Measurements from ENCODE around the gene KIAA1614.
A peak's percentile ranks its signal among the peaks of the same experiment; 100 is the strongest.
"Not testable (repeated sequence)": the region's sequence is repeated elsewhere in the genome, so short reads cannot be mapped to it uniquely, and the experiment has no call there.

The KIAA1614 gene

DNA sequence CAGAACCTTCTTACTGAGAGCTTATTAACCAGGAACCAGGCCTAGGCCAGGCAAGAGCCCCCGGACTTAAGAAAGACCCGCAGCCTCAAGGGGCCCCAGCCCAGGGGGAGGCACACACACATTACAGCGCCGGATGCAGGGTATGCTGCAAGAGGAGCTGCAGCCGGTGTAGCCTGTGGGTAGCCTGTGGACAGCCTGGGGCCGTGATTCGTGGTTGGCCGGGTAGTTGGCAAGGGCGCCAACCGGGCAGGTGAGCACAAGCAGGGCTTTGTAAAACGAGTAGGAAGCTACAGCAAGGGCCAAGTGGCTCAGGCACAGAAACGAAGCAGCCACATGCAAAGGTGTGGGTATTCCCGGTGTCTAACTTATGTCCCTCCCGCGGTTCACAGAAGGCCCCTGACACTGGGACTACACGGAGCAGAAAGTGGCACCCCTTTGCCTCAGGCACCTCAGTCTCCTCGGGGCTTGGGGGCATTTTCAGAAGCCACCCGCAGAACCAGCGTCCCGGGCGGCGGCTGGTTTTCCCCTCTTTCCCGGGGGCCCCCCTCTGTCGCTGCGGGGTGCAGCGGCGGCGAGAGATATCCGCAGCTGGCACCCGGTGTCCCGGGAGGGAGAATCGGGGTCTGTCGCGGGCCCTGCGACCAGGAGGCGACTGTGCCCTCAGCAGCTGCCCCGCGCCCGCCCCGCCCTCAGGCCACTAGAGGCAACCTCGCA lies 40.8 kb downstream of the KIAA1614 start:
- Histone ChIP-seq H3K4me1 (ENCODE audit: control insufficient read depth in 1 of 2, insufficient read depth in 2 of 2, low read length in 2 of 2) (peaks cover 0 to 5% of the 10 kb centered on the region in 2 donors), H3K9me3 (ENCODE audit: control insufficient read depth in 1 of 2, low read length in 2 of 2) (no peaks in the 10 kb centered on the region), H3K36me3 (ENCODE audit: control insufficient read depth in 1 of 2, insufficient read depth in 2 of 2, low read length in 2 of 2) (peaks cover 4% of the 10 kb centered on the region in 2 donors), H3K4me3 (ENCODE audit: low read depth in 1 of 2, low read length in 2 of 2) (peak overlapping the region in 1 of 2 donors; percentile 72), H3K27ac (ENCODE audit: low read length) (no peak overlapping the region), H3K27me3 (ENCODE audit: low read depth, low read length) (no peaks in the 10 kb centered on the region)

DNA sequence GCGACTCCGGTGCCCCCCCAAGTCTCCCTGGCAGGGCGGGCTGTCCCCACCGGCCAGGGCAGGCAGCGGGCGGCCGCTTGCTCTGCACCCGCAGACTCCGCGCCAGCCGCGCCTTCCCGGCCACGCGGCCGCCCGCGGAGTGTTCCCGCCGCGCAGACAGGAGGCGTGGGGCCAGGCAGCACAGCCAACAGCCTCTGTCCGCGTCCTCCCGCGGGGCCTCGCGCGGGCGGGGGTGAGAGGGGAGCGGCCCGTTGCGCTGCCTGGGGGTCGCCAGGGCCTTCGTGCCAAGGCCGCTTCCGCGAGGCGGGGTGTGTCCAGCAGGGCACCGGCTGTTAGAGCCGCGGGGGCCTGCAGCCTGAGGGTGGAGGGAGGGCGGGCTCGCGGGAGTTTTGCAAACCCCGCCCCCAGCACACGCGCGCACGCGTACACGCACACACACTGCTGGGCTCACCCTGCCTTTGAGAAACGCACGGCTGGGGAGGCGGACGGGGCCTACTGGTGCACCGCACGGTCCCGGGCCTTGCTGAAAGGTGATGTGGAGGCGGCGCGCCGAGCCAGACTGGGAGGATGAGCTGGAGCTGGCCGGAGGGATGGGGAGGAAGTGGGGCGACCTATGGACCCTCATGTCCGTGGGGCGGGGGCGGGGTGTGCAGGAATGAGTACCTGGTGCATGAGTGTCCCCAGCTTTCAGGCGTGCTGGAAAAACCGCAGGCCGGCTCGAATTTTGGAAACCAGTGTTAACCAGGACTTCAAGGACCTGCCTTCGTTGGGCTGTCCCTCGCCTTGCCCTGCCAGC lies 41.5 kb downstream of the KIAA1614 start:
- peak overlapping the region; percentile 26 to 72 for H3K4me3 ChIP-seq (ENCODE audit: low read depth in 1 of 2, low read length in 2 of 2)
- no peaks in the 10 kb centered on the region for H3K27me3 ChIP-seq (ENCODE audit: low read depth, low read length)
- H3K9me3 ChIP-seq (ENCODE audit: control insufficient read depth in 1 of 2, low read length in 2 of 2): no peaks in the 10 kb centered on the region
- H3K4me1 ChIP-seq (ENCODE audit: control insufficient read depth in 1 of 2, insufficient read depth in 2 of 2, low read length in 2 of 2): peaks cover 0 to 5% of the 10 kb centered on the region in 2 donors
- H3K27ac ChIP-seq (ENCODE audit: low read length): no peak overlapping the region
- H3K36me3 ChIP-seq (ENCODE audit: control insufficient read depth in 1 of 2, insufficient read depth in 2 of 2, low read length in 2 of 2): peaks cover 4% of the 10 kb centered on the region in 2 donors

DNA sequence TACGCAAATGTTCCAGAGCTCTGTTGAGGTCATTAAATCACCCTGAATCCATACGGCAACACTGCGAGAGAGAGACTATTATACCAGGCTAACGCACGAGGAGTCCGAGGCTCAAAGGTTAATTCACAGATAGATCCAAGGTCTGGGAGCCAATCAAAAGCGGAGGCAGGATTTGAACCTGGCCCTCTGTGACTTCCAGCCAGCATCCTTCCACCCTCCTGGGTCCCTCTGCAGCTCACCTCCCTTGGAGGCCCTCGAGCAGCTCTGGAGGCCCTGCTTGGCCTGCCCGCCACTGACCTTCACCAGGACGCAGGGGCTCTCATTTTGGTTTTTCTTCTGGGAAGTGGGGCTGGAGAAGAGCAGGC lies 42.1 kb downstream of the KIAA1614 start:
- Histone ChIP-seq H3K4me3 (ENCODE audit: low read depth in 1 of 2, low read length in 2 of 2) (peak overlapping the region in 1 of 2 donors; percentile 72), H3K36me3 (ENCODE audit: control insufficient read depth in 1 of 2, insufficient read depth in 2 of 2, low read length in 2 of 2) (peaks cover 3 to 4% of the 10 kb centered on the region in 2 donors), H3K4me1 (ENCODE audit: control insufficient read depth in 1 of 2, insufficient read depth in 2 of 2, low read length in 2 of 2) (peaks cover 0 to 5% of the 10 kb centered on the region in 2 donors), H3K27me3 (ENCODE audit: low read depth, low read length) (no peaks in the 10 kb centered on the region), H3K27ac (ENCODE audit: low read length) (no peak overlapping the region), H3K9me3 (ENCODE audit: control insufficient read depth in 1 of 2, low read length in 2 of 2) (no peaks in the 10 kb centered on the region)

DNA sequence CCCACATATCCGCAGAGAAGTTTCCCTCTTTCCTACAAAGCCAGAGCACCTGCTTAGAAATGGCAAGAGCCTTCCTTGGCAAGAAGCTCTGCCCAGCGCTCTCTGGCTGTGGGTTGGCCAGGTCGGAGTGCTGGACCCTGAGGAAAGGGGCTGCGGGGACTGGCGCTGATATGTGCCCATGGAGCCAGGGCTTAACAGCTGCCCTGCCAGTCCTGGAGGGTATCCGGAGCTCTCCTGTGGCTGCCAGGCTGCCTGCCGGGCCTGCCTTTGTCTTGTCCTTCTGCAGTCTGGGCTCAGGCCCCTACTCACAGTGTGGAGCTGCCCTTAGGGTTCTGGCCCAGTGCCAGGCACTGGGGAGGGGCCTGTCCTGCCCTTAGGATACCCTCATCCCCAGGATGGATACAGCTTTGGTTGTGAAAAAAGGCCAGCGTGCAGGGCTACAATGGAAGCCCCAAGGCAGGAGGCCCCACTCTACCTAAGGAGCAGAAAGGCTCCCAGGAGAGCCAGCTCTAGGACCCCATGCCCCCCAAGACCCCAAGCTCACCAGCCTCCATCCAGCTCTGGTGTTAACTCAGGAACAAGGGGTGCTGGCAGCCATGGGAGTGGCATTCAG lies 43.4 kb downstream of the KIAA1614 start:
- H3K27ac ChIP-seq (ENCODE audit: low read length): no peak overlapping the region
- H3K9me3 ChIP-seq (ENCODE audit: control insufficient read depth in 1 of 2, low read length in 2 of 2): no peaks in the 10 kb centered on the region
- H3K4me1 ChIP-seq (ENCODE audit: control insufficient read depth in 1 of 2, insufficient read depth in 2 of 2, low read length in 2 of 2): peaks cover 0 to 5% of the 10 kb centered on the region in 2 donors
- H3K4me3 ChIP-seq (ENCODE audit: low read depth in 1 of 2, low read length in 2 of 2): no peak overlapping the region
- no peaks in the 10 kb centered on the region for H3K27me3 ChIP-seq (ENCODE audit: low read depth, low read length)
- no peaks in the 10 kb centered on the region for H3K36me3 ChIP-seq (ENCODE audit: control insufficient read depth in 1 of 2, insufficient read depth in 2 of 2, low read length in 2 of 2)

DNA sequence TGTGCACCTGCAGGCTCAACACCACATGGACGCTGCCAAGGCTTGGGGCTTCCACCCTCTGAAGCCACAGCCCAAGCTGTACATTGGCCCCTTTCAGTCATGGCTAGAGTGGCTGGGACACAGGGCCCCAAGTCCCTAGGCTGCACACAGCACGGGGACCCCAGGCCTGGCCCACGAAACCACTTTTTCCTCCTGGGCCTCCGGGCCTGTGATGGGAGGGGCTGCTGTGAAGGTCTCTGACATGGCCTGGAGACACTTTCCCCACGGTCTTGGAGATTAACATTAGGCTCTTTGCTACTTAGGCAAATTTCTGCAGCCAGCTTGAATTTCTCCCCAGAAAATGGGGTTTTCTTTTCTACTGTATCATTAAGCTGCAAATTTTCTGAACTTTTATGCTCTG lies 46.9 kb downstream of the KIAA1614 start:
- H3K4me1 ChIP-seq (ENCODE audit: control insufficient read depth in 1 of 2, insufficient read depth in 2 of 2, low read length in 2 of 2); H3K27me3 ChIP-seq (ENCODE audit: low read depth, low read length); H3K9me3 ChIP-seq (ENCODE audit: control insufficient read depth in 1 of 2, low read length in 2 of 2); H3K4me3 ChIP-seq (ENCODE audit: low read depth in 1 of 2, low read length in 2 of 2); H3K36me3 ChIP-seq (ENCODE audit: control insufficient read depth in 1 of 2, insufficient read depth in 2 of 2, low read length in 2 of 2); H3K27ac ChIP-seq (ENCODE audit: low read length): not testable (repeated sequence)

DNA sequence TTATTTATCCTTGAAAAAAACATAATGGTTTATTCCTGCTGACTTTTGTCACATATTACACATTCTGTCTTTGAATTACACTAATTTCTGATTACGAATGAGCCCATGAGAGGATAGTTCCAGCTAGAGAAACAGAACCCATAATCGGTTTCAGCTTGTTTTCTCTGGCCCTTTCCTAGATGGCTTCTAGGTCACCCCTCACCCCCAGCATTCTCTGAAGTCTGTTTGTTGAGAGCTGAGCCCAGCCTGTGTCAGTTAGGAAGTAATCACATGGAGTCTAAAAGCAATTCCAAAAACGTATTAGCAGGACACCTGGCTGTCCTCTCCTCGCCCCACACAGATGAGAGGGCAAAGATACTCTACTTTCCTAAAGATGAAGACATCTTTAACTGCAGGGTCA lies 48.9 kb downstream of the KIAA1614 start:
- no peaks in the 10 kb centered on the region for H3K27me3 ChIP-seq (ENCODE audit: low read depth, low read length)
- no peaks in the 10 kb centered on the region for H3K4me1 ChIP-seq (ENCODE audit: control insufficient read depth in 1 of 2, insufficient read depth in 2 of 2, low read length in 2 of 2)
- no peaks in the 10 kb centered on the region for H3K9me3 ChIP-seq (ENCODE audit: control insufficient read depth in 1 of 2, low read length in 2 of 2)
- H3K4me3 ChIP-seq (ENCODE audit: low read depth in 1 of 2, low read length in 2 of 2): no peak overlapping the region
- H3K27ac ChIP-seq (ENCODE audit: low read length): no peak overlapping the region
- H3K36me3 ChIP-seq (ENCODE audit: control insufficient read depth in 1 of 2, insufficient read depth in 2 of 2, low read length in 2 of 2): no peaks in the 10 kb centered on the region

DNA sequence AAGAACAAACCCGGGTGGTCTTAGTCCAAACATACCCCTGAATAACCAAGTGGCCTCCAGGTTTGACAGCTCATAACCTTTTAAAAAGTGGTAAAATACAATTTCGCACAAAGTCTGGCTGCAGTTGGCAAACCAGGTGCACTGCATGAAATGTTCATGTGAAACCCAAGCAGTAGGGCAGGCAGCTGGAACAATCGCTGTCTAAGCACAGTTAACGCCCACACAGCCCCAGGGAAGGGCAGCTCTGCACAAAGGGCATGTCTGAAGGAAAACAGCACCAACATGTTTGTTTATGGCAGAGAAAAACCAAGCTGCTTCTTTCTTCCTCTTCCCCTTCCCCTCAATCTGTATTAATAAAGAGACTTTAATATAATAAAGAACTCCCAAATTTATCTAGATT lies 49.5 kb downstream of the KIAA1614 start:
- H3K9me3 ChIP-seq (ENCODE audit: control insufficient read depth in 1 of 2, low read length in 2 of 2): no peaks in the 10 kb centered on the region
- H3K4me3 ChIP-seq (ENCODE audit: low read depth in 1 of 2, low read length in 2 of 2): no peak overlapping the region
- H3K36me3 ChIP-seq (ENCODE audit: control insufficient read depth in 1 of 2, insufficient read depth in 2 of 2, low read length in 2 of 2): no peaks in the 10 kb centered on the region
- no peaks in the 10 kb centered on the region for H3K4me1 ChIP-seq (ENCODE audit: control insufficient read depth in 1 of 2, insufficient read depth in 2 of 2, low read length in 2 of 2)
- H3K27ac ChIP-seq (ENCODE audit: low read length): no peak overlapping the region
- no peaks in the 10 kb centered on the region for H3K27me3 ChIP-seq (ENCODE audit: low read depth, low read length)

DNA sequence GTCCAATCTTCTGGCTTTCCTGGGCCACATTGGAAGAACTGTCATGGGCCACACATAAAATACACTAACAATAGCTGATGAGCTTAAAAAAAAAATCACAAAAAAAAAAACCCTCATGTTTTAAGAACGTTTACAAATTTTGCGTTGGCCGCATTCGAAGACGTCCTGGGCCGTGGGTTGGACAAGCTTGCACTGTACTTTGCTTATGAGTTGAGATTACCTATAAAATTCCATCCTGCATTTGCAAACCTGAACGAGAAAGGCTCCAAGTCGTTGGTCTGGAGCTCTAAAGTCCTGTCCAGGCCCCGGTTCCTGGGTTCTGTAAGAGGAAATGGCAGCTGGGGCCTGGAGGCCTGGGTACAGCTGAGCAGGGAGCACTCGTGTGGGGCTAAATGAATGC lies 51.4 kb downstream of the KIAA1614 start:
- H3K9me3 ChIP-seq (ENCODE audit: control insufficient read depth in 1 of 2, low read length in 2 of 2): no peaks in the 10 kb centered on the region
- H3K4me1 ChIP-seq (ENCODE audit: control insufficient read depth in 1 of 2, insufficient read depth in 2 of 2, low read length in 2 of 2): no peaks in the 10 kb centered on the region
- H3K27ac ChIP-seq (ENCODE audit: low read length): no peak overlapping the region
- peaks cover 0 to 3% of the 10 kb centered on the region in 2 donors for H3K36me3 ChIP-seq (ENCODE audit: control insufficient read depth in 1 of 2, insufficient read depth in 2 of 2, low read length in 2 of 2)
- H3K27me3 ChIP-seq (ENCODE audit: low read depth, low read length): no peaks in the 10 kb centered on the region
- no peak overlapping the region for H3K4me3 ChIP-seq (ENCODE audit: low read depth in 1 of 2, low read length in 2 of 2)

DNA sequence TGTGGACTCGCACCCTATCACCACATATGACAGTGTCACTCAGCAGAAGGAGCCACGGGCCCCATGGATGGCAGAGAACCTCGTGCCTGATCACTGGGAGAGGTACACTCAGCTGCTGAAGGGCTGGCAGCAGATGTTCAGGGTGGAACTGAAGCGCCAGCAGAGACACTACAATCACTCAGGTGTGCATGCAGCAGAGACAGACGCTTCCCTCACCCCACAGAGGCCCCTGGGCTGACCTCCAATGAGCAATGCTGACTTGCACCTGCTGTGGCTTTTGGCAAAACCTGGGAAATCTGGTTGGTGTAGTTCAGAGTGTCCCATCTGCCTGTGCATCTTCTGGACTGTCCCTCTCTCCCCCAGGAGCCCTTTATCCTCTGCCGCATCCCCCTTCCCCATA lies 51.9 kb downstream of the KIAA1614 start:
- H3K9me3 ChIP-seq (ENCODE audit: control insufficient read depth in 1 of 2, low read length in 2 of 2): no peaks in the 10 kb centered on the region
- H3K27me3 ChIP-seq (ENCODE audit: low read depth, low read length): no peaks in the 10 kb centered on the region
- no peak overlapping the region for H3K4me3 ChIP-seq (ENCODE audit: low read depth in 1 of 2, low read length in 2 of 2)
- H3K36me3 ChIP-seq (ENCODE audit: control insufficient read depth in 1 of 2, insufficient read depth in 2 of 2, low read length in 2 of 2): peaks cover 0 to 3% of the 10 kb centered on the region in 2 donors
- no peaks in the 10 kb centered on the region for H3K4me1 ChIP-seq (ENCODE audit: control insufficient read depth in 1 of 2, insufficient read depth in 2 of 2, low read length in 2 of 2)
- H3K27ac ChIP-seq (ENCODE audit: low read length): no peak overlapping the region

DNA sequence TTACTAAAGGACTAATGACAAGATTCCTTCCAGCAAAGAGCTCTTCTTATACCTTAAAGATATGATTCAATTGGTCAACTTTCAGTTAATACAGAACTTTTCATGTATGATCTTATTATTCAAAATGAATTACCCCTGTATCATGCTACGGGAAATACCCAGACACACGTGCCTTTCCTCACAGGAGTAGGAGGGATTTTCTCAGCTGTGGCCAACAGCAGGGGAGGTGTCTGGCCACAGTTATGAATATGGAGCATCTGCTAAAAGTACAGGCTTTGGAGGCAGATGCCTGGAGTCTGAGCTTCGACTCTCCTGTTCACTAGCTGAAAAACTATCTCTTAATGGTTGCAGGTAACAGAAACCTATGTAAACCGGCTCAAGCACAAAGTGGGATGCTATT lies 53.6 kb downstream of the KIAA1614 start:
- H3K36me3 ChIP-seq (ENCODE audit: control insufficient read depth in 1 of 2, insufficient read depth in 2 of 2, low read length in 2 of 2): peaks cover 0 to 9% of the 10 kb centered on the region in 2 donors
- H3K9me3 ChIP-seq (ENCODE audit: control insufficient read depth in 1 of 2, low read length in 2 of 2): no peaks in the 10 kb centered on the region

DNA sequence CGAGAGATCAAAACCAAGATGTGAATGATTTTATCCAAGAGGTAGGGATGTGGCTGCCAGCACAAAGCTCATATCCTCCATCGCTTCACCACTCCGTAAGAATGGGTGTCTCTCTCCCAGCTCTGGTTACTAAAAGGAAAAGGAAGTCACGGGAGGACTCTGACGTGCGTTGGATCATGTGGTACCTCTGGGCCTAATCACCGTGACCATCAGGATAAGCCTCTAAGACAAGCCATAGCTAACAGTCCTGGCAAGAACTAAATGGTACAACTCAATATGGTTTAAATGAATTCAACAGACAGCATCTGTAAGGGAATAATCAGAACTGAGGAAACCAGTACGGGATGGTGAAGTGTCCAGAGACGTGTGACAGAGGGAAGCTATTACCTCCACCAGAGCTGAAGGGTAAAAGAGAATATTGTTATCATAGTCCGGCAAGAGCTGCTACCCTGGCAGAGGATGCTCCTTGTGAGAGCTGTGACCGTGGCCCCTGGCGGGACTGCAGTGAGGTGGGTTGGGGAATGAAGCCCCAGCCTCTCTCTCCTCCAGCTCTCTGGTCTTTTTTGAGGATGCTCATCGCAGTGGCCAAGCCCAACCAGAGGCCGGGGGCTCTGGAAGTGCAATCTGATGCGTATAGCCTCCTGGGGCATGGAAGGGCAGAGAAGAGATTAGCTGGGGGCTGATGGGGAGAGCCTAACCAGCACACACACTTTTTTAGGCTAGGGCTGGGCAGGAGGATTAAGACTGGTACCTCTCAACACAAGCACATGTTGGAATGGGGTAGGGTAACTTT lies 54.2 kb downstream of the KIAA1614 start:
- Histone ChIP-seq H3K4me3 (ENCODE audit: low read depth in 1 of 2, low read length in 2 of 2) (no peak overlapping the region), H3K36me3 (ENCODE audit: control insufficient read depth in 1 of 2, insufficient read depth in 2 of 2, low read length in 2 of 2) (peaks cover 0 to 13% of the 10 kb centered on the region in 2 donors), H3K4me1 (ENCODE audit: control insufficient read depth in 1 of 2, insufficient read depth in 2 of 2, low read length in 2 of 2) (no peaks in the 10 kb centered on the region), H3K9me3 (ENCODE audit: control insufficient read depth in 1 of 2, low read length in 2 of 2) (no peaks in the 10 kb centered on the region), H3K27ac (ENCODE audit: low read length) (no peak overlapping the region), H3K27me3 (ENCODE audit: low read depth, low read length) (no peaks in the 10 kb centered on the region)

More for the DNA sequence above, 53.6 kb downstream of the KIAA1614 start:
- no peak overlapping the region for H3K27ac ChIP-seq (ENCODE audit: low read length)
- no peak overlapping the region for H3K4me3 ChIP-seq (ENCODE audit: low read depth in 1 of 2, low read length in 2 of 2)
- no peaks in the 10 kb centered on the region for H3K4me1 ChIP-seq (ENCODE audit: control insufficient read depth in 1 of 2, insufficient read depth in 2 of 2, low read length in 2 of 2)
- H3K27me3 ChIP-seq (ENCODE audit: low read depth, low read length): no peaks in the 10 kb centered on the region
